Measurements from ENCODE around the gene PANX2. TPM values are rescaled to one million over a fixed set of nuclear protein-coding genes. Genes with fewer than 3 reads are reported as not detected.

PANX2 gene
- total RNA-seq, 1 donor from 2014 or later: 4.2 TPM

DNA sequence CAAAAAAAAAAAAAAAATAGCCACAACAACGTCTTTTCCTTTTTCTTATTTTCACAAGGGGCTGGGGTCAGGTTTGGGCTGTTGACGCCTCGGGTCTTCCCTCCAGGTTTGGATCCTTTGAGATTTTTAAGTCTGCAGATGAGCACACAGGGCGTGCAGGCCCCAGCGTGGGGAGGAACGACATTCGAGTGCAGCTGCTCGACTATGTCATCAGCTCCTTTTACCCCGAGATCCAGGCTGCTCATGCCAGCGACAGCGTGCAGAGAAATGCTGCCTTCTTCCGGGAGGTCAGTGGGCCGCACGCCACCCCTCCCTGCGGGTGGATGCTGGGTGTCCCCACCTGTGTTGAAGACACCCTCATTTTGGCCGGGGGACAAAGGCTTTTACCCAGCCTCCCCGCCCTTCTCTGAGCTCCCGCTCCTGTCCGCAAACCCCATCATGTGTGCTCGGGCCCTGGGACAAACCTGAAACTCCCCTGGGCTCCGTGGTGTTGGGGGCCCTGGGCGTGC is 38.0 kb downstream of the PANX2 start:
- no peak overlapping the region for H3K27ac ChIP-seq
- intact Hi-C loops (cut with DNase I): no loop called here
- H3K9me3 ChIP-seq: no peaks in the 10 kb centered on the region
- peaks cover 0 to 55% of the 10 kb centered on the region in 2 donors for H3K36me3 ChIP-seq
- no peak overlapping the region for H3K4me3 ChIP-seq
- no peak for DNase-seq (ENCODE audit: extremely low spot score in 2 of 2)
- peaks cover 38% of the 10 kb centered on the region for H3K4me1 ChIP-seq
- H3K27me3 ChIP-seq: no peaks in the 10 kb centered on the region
- no peak for TF ChIP-seq POLR2A (IDR thresholded peaks at IDR 0.05)
- TF ChIP-seq POLR2AphosphoS5 (IDR thresholded peaks at IDR 0.05; ENCODE audit: insufficient read depth in 1 of 2, low read depth in 1 of 2): no peak
- TF ChIP-seq, protein P1, sequence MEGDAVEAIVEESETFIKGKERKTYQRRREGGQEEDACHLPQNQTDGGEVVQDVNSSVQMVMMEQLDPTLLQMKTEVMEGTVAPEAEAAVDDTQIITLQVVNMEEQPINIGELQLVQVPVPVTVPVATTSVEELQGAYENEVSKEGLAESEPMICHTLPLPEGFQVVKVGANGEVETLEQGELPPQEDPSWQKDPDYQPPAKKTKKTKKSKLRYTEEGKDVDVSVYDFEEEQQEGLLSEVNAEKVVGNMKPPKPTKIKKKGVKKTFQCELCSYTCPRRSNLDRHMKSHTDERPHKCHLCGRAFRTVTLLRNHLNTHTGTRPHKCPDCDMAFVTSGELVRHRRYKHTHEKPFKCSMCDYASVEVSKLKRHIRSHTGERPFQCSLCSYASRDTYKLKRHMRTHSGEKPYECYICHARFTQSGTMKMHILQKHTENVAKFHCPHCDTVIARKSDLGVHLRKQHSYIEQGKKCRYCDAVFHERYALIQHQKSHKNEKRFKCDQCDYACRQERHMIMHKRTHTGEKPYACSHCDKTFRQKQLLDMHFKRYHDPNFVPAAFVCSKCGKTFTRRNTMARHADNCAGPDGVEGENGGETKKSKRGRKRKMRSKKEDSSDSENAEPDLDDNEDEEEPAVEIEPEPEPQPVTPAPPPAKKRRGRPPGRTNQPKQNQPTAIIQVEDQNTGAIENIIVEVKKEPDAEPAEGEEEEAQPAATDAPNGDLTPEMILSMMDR (IDR thresholded peaks at IDR 0.05): no peak

DNA sequence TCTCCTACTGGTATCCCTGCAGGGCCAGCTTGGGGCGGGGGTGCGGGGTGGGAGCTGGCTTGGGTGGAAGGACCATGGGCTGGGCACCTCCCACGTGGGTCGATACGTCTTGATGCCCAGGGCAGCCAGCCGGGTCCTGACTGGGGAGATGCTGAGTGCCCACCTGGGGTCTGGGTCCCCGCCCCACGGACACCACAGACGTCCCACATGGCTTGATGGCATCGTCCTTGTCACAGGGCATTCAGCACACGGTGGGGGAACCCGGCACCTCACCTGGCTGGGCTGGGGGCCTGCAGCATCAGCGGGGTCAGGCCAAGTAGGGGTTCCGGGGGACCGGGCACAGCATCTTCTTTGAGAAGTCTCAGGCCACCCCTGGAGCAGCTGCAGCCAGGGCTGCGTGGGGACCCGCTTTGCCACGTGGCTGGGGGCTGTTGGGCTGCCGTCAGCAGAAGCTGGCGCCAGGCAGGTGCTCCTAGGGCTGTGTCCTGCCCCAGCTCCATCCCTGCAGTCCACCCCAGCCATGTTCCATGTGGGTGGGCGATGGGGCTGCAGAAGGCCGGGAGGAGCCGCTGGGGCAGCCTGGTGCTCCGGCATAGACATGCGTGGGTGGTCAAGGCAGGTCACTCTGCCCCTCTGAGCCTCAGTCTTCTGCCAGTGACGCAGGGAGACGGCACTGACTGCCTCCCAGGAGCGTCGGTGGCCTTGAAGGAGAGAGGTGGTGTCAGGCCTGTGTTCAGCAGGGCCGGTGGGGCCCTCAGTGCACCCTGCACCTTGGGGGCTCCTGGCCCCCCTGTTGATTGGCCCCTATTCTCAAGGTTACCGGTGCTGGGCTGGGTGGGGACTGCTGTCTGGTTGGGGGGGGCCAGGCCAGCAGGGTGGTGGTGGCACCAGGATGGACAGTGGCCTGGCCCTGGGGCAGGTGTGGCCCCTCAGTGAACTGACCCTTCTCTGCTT is 38.7 kb downstream of the PANX2 start:
- Histone ChIP-seq H3K36me3 (peaks cover 0 to 52% of the 10 kb centered on the region in 2 donors), H3K4me3 (no peak overlapping the region), H3K4me1 (peaks cover 38% of the 10 kb centered on the region), H3K27me3 (no peaks in the 10 kb centered on the region), H3K27ac (peak overlapping the region; percentile 25), H3K9me3 (no peaks in the 10 kb centered on the region)
- no peak for DNase-seq (ENCODE audit: extremely low spot score in 2 of 2)
- TF ChIP-seq, protein P1 (IDR thresholded peaks at IDR 0.05): no peak
- TF ChIP-seq POLR2A (IDR thresholded peaks at IDR 0.05) (no peak), POLR2AphosphoS5 (IDR thresholded peaks at IDR 0.05; ENCODE audit: insufficient read depth in 1 of 2, low read depth in 1 of 2) (no peak)
- intact Hi-C loops (cut with DNase I): no loop called here

DNA sequence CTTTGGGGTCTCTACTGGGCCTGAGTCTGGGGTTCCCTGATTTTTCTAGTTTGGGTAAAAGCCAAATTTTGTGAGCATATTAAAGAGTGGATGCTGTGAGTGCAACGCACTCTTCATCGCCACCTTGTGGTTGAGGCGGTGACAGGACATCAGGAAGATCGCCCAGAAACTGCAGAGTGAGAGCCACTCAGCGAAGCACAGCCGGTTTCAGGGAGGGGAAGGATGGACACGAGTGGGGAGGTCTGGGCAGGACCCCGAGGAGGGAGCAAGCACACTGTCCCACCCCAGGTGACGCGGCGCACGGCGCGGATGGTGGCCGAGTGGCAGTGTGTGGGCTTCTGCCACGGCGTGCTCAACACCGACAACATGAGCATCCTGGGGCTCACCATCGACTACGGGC is 39.4 kb downstream of the PANX2 start:
- Histone ChIP-seq H3K27me3 (no peaks in the 10 kb centered on the region), H3K27ac (peak overlapping the region; percentile 25), H3K4me1 (peaks cover 36% of the 10 kb centered on the region), H3K36me3 (peaks cover 0 to 53% of the 10 kb centered on the region in 2 donors), H3K4me3 (no peak overlapping the region), H3K9me3 (no peaks in the 10 kb centered on the region)
- intact Hi-C loops (cut with DNase I): no loop called here
- TF ChIP-seq POLR2AphosphoS5 (IDR thresholded peaks at IDR 0.05; ENCODE audit: insufficient read depth in 1 of 2, low read depth in 1 of 2): no peak
- TF ChIP-seq, protein P1 (IDR thresholded peaks at IDR 0.05): peak; percentile 72 to 87 (median 73)
- no peak for DNase-seq (ENCODE audit: extremely low spot score in 2 of 2)

DNA sequence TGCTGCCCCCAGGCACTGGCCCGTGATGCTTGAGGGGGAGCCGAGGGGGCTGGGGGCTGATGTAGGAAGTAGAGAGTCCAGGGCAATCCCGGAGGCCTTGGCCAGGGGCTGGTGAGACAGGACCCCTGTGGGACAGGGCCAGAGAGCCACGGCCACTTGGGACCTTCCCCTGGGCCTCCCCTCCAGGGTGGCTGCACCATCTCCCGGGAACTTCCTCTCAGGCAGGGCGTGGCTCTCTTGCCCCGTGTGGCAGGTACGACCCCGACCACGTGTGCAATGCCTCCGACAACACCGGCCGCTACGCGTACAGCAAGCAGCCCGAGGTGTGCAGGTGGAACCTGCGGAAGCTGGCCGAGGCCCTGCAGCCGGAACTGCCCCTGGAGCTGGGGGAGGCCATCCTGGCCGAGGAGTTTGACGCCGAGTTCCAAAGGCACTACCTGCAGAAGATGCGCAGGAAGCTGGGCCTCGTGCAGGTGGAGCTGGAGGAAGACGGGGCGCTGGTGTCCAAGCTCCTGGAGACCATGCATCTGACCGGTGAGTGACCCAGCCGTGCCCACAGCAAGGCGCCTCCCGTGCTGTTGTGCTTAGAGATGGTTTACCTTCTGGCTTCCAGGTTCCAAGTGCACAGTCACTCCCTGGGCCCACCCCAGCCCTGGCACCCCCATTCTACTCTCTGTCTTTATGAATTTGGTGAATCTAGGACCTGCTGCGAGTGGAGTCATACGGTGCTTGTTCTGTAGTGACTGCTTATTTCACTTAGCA is 40.0 kb downstream of the PANX2 start:
- DNase-seq (ENCODE audit: extremely low spot score in 2 of 2): no peak
- Histone ChIP-seq H3K9me3 (no peaks in the 10 kb centered on the region), H3K4me1 (peaks cover 29% of the 10 kb centered on the region), H3K27me3 (no peaks in the 10 kb centered on the region), H3K27ac (no peak overlapping the region), H3K36me3 (peaks cover 0 to 55% of the 10 kb centered on the region in 2 donors), H3K4me3 (no peak overlapping the region)
- intact Hi-C loops (cut with DNase I): no loop called here
- TF ChIP-seq POLR2A (IDR thresholded peaks at IDR 0.05) (no peak), POLR2AphosphoS5 (IDR thresholded peaks at IDR 0.05; ENCODE audit: insufficient read depth in 1 of 2, low read depth in 1 of 2) (no peak)
- TF ChIP-seq, protein P1 (IDR thresholded peaks at IDR 0.05): no peak
